Activated CD4-positive, alpha-beta T cell treated with anti-CD3 and anti-CD28 coated beads, Interleukin-2, amount 10 ng/mL, durations not matched to agents 24 days and 14 days (primary cell): ENCODE data around the gene TNS1. TPM values are rescaled to one million over a fixed set of nuclear protein-coding genes. Genes with fewer than 3 reads are reported as not detected.

ENCODE experiments used
- DNase-seq: peaks from one replicate; pipeline ENCODE4 v3.0.0; 2022
- H3K27ac Mint-ChIP-seq: one replicate; pipeline ENCODE4 v1.8.0; 2022; ENCODE audit warnings: mild to moderate bottlenecking, mixed read lengths
- H3K27me3 Mint-ChIP-seq: one replicate; pipeline ENCODE4 v1.8.0; 2022; ENCODE audit warnings: mixed read lengths
- H3K36me3 Mint-ChIP-seq: one replicate; pipeline ENCODE4 v1.8.0; 2022; ENCODE audit warnings: low read depth, mild to moderate bottlenecking, mixed read lengths
- H3K4me1 Mint-ChIP-seq: one replicate; pipeline ENCODE4 v1.8.0; 2021; ENCODE audit warnings: mixed read lengths
- H3K4me3 Mint-ChIP-seq: one replicate; pipeline ENCODE4 v1.8.0; 2022; ENCODE audit warnings: mild to moderate bottlenecking, moderate library complexity, mixed read lengths
- H3K9me3 Mint-ChIP-seq: one replicate; pipeline ENCODE4 v1.8.0; 2021; ENCODE audit warnings: mixed read lengths
- intact Hi-C: fragments of 100-400 bp; cut with micrococcal nuclease; formaldehyde crosslinking; loops from one replicate; pipeline ENCODE4 v1.15.1; 2023
- total RNA-seq: library from RNA; stranded (reverse); gene quantifications from 2 replicates; pipeline ENCODE4 v1.2.3, GENCODE V29; 2022

Gene TNS1
- total RNA-seq, 1 donor from 2014 or later: 0.70 TPM

GRCh38 chr2:217943446-217944321 lies 59.1 kb downstream of the TNS1 start:
- intact Hi-C loops: no loop called here
- DNase-seq: peak; percentile 67
- peaks cover 21% of the 10 kb centered on the region for H3K27me3 Mint-ChIP-seq
- peak overlapping the region; percentile 42 for H3K4me3 Mint-ChIP-seq
- no peaks in the 10 kb centered on the region for H3K36me3 Mint-ChIP-seq
- no peak overlapping the region for H3K27ac Mint-ChIP-seq
- H3K4me1 Mint-ChIP-seq: peaks cover 5% of the 10 kb centered on the region
- H3K9me3 Mint-ChIP-seq: no peaks in the 10 kb centered on the region

DNA sequence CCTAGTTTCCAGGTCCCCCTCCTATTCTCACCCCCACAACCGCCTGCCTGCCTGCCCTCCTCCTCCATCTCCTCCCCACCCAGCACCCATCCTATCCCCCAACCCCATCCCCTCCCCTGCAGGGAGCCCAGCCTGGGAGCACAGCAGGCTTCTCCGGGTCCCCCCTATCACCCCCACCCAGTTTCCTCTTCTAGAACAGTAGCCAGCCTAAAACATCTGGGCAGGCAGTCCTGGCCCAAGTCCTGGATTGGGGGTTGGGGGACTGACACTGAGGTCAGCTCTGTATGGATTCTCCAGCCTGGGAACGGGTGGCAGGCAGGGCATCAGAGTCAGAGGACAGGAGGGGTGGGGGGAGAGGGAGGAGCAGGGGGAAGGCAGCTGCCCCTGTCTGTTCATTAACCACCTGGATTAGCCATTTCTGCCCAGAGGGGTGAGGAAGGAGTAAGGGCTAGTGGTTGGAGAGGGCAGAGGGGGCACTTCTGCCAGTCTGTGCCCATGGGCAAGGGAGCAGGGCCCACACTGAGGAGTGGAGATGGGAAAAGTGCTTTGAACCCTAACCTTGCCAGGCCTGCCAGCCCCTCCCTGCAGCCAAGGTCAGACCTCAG lies 60.0 kb downstream of the TNS1 start:
- no peak for DNase-seq

GRCh38 chr2:217941886-217942728 lies 60.7 kb downstream of the TNS1 start:
- intact Hi-C loops: no loop called here
- H3K27ac Mint-ChIP-seq: no peak overlapping the region
- H3K27me3 Mint-ChIP-seq: peaks cover 21% of the 10 kb centered on the region
- H3K36me3 Mint-ChIP-seq: no peaks in the 10 kb centered on the region
- H3K4me3 Mint-ChIP-seq: no peak overlapping the region
- DNase-seq: no peak
- no peaks in the 10 kb centered on the region for H3K9me3 Mint-ChIP-seq
- H3K4me1 Mint-ChIP-seq: peaks cover 5% of the 10 kb centered on the region

More for the DNA sequence above, 60.0 kb downstream of the TNS1 start:
- Mint-ChIP-seq H3K27ac (no peak overlapping the region), H3K9me3 (no peaks in the 10 kb centered on the region), H3K36me3 (no peaks in the 10 kb centered on the region), H3K4me3 (no peak overlapping the region), H3K27me3 (peaks cover 21% of the 10 kb centered on the region), H3K4me1 (peaks cover 5% of the 10 kb centered on the region)
- intact Hi-C loops: no loop called here

DNA sequence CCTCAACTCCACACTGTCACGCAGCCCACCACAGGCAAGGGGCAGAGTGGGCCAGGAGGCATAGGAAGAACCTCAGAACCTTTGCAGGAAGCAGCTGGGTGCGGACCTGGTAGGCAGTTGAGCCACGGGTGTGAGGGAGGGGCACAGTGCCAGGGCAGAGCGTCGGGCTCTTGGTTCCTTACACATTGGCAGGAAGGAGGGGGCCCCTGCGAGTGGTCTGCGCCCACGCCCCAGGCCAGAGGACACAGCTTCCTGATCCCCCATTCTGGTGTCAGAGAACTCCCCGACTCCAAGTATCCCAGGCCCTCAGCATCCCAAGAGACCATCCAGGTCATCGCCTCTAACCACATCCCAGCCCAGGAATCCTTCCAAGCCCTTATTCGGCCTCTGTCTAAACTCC lies 61.5 kb downstream of the TNS1 start:
- H3K27me3 Mint-ChIP-seq: peaks cover 21% of the 10 kb centered on the region
- no peaks in the 10 kb centered on the region for H3K36me3 Mint-ChIP-seq
- intact Hi-C loops: no loop called here
- H3K4me3 Mint-ChIP-seq: no peak overlapping the region
- H3K27ac Mint-ChIP-seq: no peak overlapping the region
- H3K9me3 Mint-ChIP-seq: no peaks in the 10 kb centered on the region
- DNase-seq: no peak
- peaks cover 5% of the 10 kb centered on the region for H3K4me1 Mint-ChIP-seq

GRCh38 chr2:217940261-217941220 lies 62.3 kb downstream of the TNS1 start:
- H3K4me1 Mint-ChIP-seq: peaks cover 5% of the 10 kb centered on the region
- no peak overlapping the region for H3K4me3 Mint-ChIP-seq
- H3K9me3 Mint-ChIP-seq: no peaks in the 10 kb centered on the region
- DNase-seq: no peak
- intact Hi-C loops: no loop called here
- H3K36me3 Mint-ChIP-seq: no peaks in the 10 kb centered on the region
- no peak overlapping the region for H3K27ac Mint-ChIP-seq
- H3K27me3 Mint-ChIP-seq: peaks cover 17% of the 10 kb centered on the region

DNA sequence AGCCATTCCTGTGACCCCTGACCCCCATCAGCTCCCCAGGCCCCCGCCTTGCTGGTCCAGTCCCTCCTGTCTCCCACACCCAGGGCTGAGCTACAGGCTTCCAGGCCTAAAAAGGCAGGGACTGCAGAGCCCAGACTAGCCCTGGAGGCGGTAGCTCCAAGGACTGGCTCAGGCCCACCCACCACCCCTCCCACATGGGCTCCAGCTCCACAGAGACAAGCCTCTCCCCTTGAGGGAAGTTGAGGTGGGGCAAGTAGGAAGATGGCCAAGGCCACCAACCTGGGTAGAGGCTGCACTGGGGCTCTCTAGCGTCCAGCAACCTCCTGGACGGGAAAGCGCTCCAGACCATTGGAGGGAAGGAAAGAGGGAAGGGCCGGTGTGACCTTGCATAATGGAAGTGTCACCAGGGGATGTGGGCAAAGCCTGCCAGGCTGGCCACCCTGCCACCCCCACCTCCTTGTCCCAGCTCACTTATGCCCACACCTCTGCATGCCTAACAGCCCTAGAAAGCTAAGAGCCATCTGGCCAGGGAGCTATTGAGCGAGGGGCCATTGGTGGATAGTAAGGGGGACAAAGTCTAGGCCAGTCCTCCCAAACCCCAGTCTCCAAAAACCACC lies 63.1 kb downstream of the TNS1 start:
- intact Hi-C loops: no loop called here
- H3K36me3 Mint-ChIP-seq: no peaks in the 10 kb centered on the region
- peaks cover 7% of the 10 kb centered on the region for H3K4me1 Mint-ChIP-seq
- H3K27ac Mint-ChIP-seq: no peak overlapping the region
- no peak overlapping the region for H3K4me3 Mint-ChIP-seq
- H3K27me3 Mint-ChIP-seq: peaks cover 17% of the 10 kb centered on the region
- no peak for DNase-seq
- no peaks in the 10 kb centered on the region for H3K9me3 Mint-ChIP-seq

- Mint-ChIP-seq H3K4me3 (no peak overlapping the region), H3K4me1 (peaks cover 10% of the 10 kb centered on the region), H3K27me3 (peaks cover 17% of the 10 kb centered on the region), H3K27ac (no peak overlapping the region), H3K9me3 (no peaks in the 10 kb centered on the region), H3K36me3 (no peaks in the 10 kb centered on the region)
- intact Hi-C loops: no loop called here
- no peak for DNase-seq
These were observed 63.6 kb downstream of the TNS1 start for GRCh38 chr2:217939220-217939619.

DNA sequence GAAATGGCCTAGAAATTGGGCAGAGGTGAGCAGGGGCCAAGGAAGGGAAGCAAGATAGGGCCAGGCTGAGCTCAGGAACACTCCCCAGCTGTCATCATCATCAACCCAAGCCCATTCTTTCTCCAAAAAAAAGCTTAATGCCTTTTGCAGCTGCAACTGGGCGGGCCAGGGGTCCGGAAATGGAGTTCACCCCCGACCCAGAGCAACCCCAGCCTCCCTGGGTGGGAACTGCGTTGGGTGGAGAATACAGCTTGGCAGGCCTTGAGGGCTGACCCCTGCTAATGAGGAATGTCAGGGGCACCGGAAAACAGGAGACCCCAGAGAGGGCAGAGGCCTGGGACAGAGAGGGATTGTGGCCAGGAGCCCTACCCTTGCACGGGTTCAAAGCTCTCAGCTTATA lies 64.8 kb downstream of the TNS1 start:
- H3K4me3 Mint-ChIP-seq: no peak overlapping the region
- no peak overlapping the region for H3K27ac Mint-ChIP-seq
- H3K4me1 Mint-ChIP-seq: peaks cover 5% of the 10 kb centered on the region
- no peaks in the 10 kb centered on the region for H3K9me3 Mint-ChIP-seq
- intact Hi-C loops: no loop called here
- H3K36me3 Mint-ChIP-seq: no peaks in the 10 kb centered on the region
- H3K27me3 Mint-ChIP-seq: peaks cover 17% of the 10 kb centered on the region
- no peak for DNase-seq

DNA sequence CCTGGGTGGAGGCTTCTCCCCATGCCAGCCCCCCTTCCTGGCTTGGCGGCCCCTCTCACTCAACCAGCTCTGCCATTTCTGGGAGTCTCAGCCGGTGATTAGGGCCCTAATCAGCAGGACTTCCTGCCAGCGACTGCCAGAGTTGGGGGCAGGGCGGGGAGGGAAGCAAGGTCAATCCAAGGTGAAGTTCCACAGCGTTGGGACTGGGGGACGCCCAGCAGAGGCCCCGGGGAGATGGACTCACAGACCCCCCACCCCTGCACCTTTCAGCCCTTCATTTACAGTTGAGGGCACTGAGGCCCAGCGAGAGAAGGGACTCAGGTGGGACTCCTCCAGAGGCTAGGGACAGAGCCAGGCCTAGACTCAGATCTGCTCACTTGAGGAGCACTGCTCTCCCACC lies 65.3 kb downstream of the TNS1 start:
- DNase-seq: no peak
- peaks cover 17% of the 10 kb centered on the region for H3K27me3 Mint-ChIP-seq
- peaks cover 5% of the 10 kb centered on the region for H3K4me1 Mint-ChIP-seq

GRCh38 chr2:217936952-217937351 lies 65.8 kb downstream of the TNS1 start:
- H3K9me3 Mint-ChIP-seq: no peaks in the 10 kb centered on the region
- H3K27me3 Mint-ChIP-seq: peaks cover 17% of the 10 kb centered on the region
- intact Hi-C loops: no loop called here
- no peak overlapping the region for H3K4me3 Mint-ChIP-seq
- peaks cover 5% of the 10 kb centered on the region for H3K4me1 Mint-ChIP-seq
- DNase-seq: no peak
- H3K36me3 Mint-ChIP-seq: no peaks in the 10 kb centered on the region
- no peak overlapping the region for H3K27ac Mint-ChIP-seq

More for the DNA sequence above, 65.3 kb downstream of the TNS1 start:
- no peak overlapping the region for H3K4me3 Mint-ChIP-seq
- intact Hi-C loops: no loop called here
- H3K36me3 Mint-ChIP-seq: no peaks in the 10 kb centered on the region
- no peak overlapping the region for H3K27ac Mint-ChIP-seq
- H3K9me3 Mint-ChIP-seq: no peaks in the 10 kb centered on the region

DNA sequence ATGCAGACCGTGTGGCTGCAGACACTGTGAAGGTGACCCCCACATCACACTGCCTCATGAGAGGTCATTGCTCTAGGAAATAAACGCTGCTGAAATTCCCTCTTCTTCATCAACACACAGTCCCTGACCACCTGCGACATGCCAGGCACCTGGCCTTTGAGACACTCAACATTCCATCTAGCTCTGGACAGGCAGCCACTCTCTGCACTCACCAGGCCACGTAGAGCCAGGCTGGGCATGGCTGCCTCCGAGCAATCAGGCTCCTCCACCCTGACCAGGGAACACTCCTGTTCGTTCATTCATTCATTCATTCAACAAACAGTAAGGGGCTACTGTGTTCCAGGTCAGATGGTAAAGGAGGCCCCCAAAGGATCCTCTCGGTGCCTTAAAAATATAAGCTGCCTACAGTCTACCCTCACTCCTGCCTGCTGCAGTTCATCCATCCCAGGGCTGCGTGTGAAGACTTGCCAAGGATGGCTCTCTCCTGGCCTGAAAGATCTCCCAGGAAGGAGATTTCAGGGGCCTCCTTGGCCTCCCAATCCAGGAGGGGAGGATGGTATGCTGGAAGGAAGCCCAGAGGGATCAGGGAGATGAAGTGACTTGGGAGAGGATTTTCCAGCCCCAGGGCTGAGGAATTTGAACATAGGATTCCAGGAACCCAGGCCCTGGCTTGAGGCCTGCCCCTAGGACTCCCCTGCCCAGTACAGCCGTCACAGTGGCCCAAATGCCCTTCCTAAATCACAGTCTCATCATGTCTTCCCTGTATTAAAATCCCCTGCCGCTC lies 66.7 kb downstream of the TNS1 start:
- no peak overlapping the region for H3K27ac Mint-ChIP-seq
- DNase-seq: no peak
- intact Hi-C loops: no loop called here
- peaks cover 13% of the 10 kb centered on the region for H3K27me3 Mint-ChIP-seq
- H3K4me1 Mint-ChIP-seq: peaks cover 5% of the 10 kb centered on the region
- H3K4me3 Mint-ChIP-seq: no peak overlapping the region
- no peaks in the 10 kb centered on the region for H3K36me3 Mint-ChIP-seq
- H3K9me3 Mint-ChIP-seq: no peaks in the 10 kb centered on the region

- H3K4me3 Mint-ChIP-seq: no peak overlapping the region
- no peak overlapping the region for H3K27ac Mint-ChIP-seq
- H3K9me3 Mint-ChIP-seq: no peaks in the 10 kb centered on the region
- no peak for DNase-seq
- H3K27me3 Mint-ChIP-seq: peaks cover 13% of the 10 kb centered on the region
- H3K36me3 Mint-ChIP-seq: no peaks in the 10 kb centered on the region
- peaks cover 11% of the 10 kb centered on the region for H3K4me1 Mint-ChIP-seq
- intact Hi-C loops: no loop called here
These were observed 67.4 kb downstream of the TNS1 start for GRCh38 chr2:217935235-217935879.
